Body of pancreas (tissue), 4 donors: Measurements from ENCODE around the gene ARPC5.

Source experiments
- CTCF ChIP-seq, 7 experiments: fragments of 450-650 bp in 4 of 7; fragments of 200-600 bp in 3 of 7; sonication (generic) in 3 of 7; IDR thresholded peaks; one replicate each; pipeline ENCODE4 v1.5.1; 2016 to 2019; ENCODE audit warnings: antibody characterized with exemption in 7 of 7
- POLR2A ChIP-seq, 3 donors: fragments of 450-650 bp; IDR thresholded peaks; one replicate each; pipeline ENCODE4 v1.6.1; 2016; ENCODE audit warnings: antibody characterized with exemption in 3 of 3, mild to moderate bottlenecking in 2 of 3

- TF ChIP-seq CTCF (IDR thresholded peaks at IDR 0.05) = peak in 6 of 7 experiments; percentile 58 to 88 (median 64)
- TF ChIP-seq POLR2A (IDR thresholded peaks at IDR 0.05) = no peak
These were observed 49.6 kb upstream of the ARPC5 start for GRCh38 chr1:183685112-183685713.
